ENCODE measurements around the gene PDE1A.

PDE1A gene

GRCh38 chr2:182133195-182133891 is 293.5 kb downstream of the PDE1A start:
- intact Hi-C loops (cut with DNase I; ENCODE audit: low total_unique reads) = no loop called here
- DNase-seq = no peak
- Histone ChIP-seq H3K9me3 (no peaks in the 10 kb centered on the region), H3K27ac (no peak overlapping the region), H3K4me1 (peaks cover 0 to 66% (median 8%) of the 10 kb centered on the region in 4 donors), H3K36me3 (no peaks in the 10 kb centered on the region), H3K4me3 (no peak overlapping the region), H3K27me3 (no peaks in the 10 kb centered on the region)
- no peak for TF ChIP-seq CTCF (IDR thresholded peaks at IDR 0.05)

- TF ChIP-seq CTCF (IDR thresholded peaks at IDR 0.05) = peak in 1 of 2 experiments; percentile 18
- H3K27ac ChIP-seq = peak overlapping the region in 1 of 2 donors; percentile 54
- intact Hi-C loops (cut with DNase I; ENCODE audit: low total_unique reads) = no loop called here
These were observed 294.2 kb downstream of the PDE1A start for GRCh38 chr2:182132605-182133004.

GRCh38 chr2:182128821-182129707 is 297.8 kb downstream of the PDE1A start:
- intact Hi-C loops (cut with DNase I; ENCODE audit: low total_unique reads) = no loop called here
- Histone ChIP-seq H3K27me3 (no peaks in the 10 kb centered on the region), H3K9me3 (no peaks in the 10 kb centered on the region), H3K36me3 (no peaks in the 10 kb centered on the region), H3K4me3 (peak overlapping the region in 1 of 2 donors; percentile 0), H3K27ac (peak overlapping the region; percentile 42 to 54), H3K4me1 (peaks cover 0 to 59% (median 8%) of the 10 kb centered on the region in 4 donors)
- TF ChIP-seq CTCF (IDR thresholded peaks at IDR 0.05) = no peak
- DNase-seq = no peak

More at GRCh38 chr2:182132605-182133004, 294.2 kb downstream of the PDE1A start:
- no peak overlapping the region for H3K4me3 ChIP-seq
- peaks cover 0 to 68% (median 8%) of the 10 kb centered on the region in 4 donors for H3K4me1 ChIP-seq
- DNase-seq = no peak
- no peaks in the 10 kb centered on the region for H3K27me3 ChIP-seq
- H3K9me3 ChIP-seq = no peaks in the 10 kb centered on the region
- no peaks in the 10 kb centered on the region for H3K36me3 ChIP-seq

GRCh38 chr2:182117196-182117595 is 309.6 kb downstream of the PDE1A start:
- Histone ChIP-seq H3K27ac (no peak overlapping the region), H3K9me3 (no peaks in the 10 kb centered on the region), H3K4me1 (no peaks in the 10 kb centered on the region), H3K27me3 (no peaks in the 10 kb centered on the region), H3K36me3 (no peaks in the 10 kb centered on the region), H3K4me3 (no peak overlapping the region)
- DNase-seq = no peak
- TF ChIP-seq CTCF (IDR thresholded peaks at IDR 0.05) = no peak
- intact Hi-C loops (cut with DNase I; ENCODE audit: low total_unique reads) = no loop called here

- H3K27me3 ChIP-seq = no peaks in the 10 kb centered on the region
- H3K36me3 ChIP-seq = no peaks in the 10 kb centered on the region
- intact Hi-C loops (cut with DNase I; ENCODE audit: low total_unique reads) = no loop called here
- no peaks in the 10 kb centered on the region for H3K4me1 ChIP-seq
- no peak for TF ChIP-seq CTCF (IDR thresholded peaks at IDR 0.05)
- H3K9me3 ChIP-seq = no peaks in the 10 kb centered on the region
- H3K27ac ChIP-seq = no peak overlapping the region
- DNase-seq = no peak
- H3K4me3 ChIP-seq = no peak overlapping the region
These were observed 310.1 kb downstream of the PDE1A start for GRCh38 chr2:182116774-182117173.
